ENCODE measurements around the gene TMEM121B. TPM values are rescaled to one million over a fixed set of nuclear protein-coding genes. Genes with fewer than 3 reads are reported as not detected.
A peak's percentile ranks its signal among the peaks of the same experiment; 100 is the strongest.

The TMEM121B gene
- total RNA-seq, 2 experiments from 2014 or later = 0.15 to 0.32 TPM

GRCh38 chr22:17097062-17097461 is 24.1 kb downstream of the TMEM121B start:
- H3K4me1 ChIP-seq (ENCODE audit: insufficient read depth, low read length, poor library complexity, severe bottlenecking) = peaks cover 23% of the 10 kb centered on the region
- no peaks in the 10 kb centered on the region for H3K9me3 ChIP-seq (ENCODE audit: low read length)
- H4K20me1 ChIP-seq (ENCODE audit: insufficient read depth, low read length) = peaks cover 5% of the 10 kb centered on the region
- H3K79me2 ChIP-seq (ENCODE audit: insufficient read depth, low read depth, low read length) = no peaks in the 10 kb centered on the region
- BruUV-seq (replicated peaks) = no TSS peak
- no peak overlapping the region for H2AFZ ChIP-seq (ENCODE audit: low read length)
- intact Hi-C loops (cut with micrococcal nuclease; ENCODE audit: unreplicated experiment) = no loop called here
- no peak overlapping the region for H3K4me3 ChIP-seq (ENCODE audit: low read depth, low read length, poor library complexity, severe bottlenecking)
- DNase-seq (ENCODE audit: low spot score) = no peak
- H3K9me2 ChIP-seq (ENCODE audit: insufficient read depth, low read length) = no peaks in the 10 kb centered on the region
- peaks cover 24% of the 10 kb centered on the region; the same call in 1 of the 2 replicates for H3K36me3 ChIP-seq (ENCODE audit: insufficient read depth, low read length)
- ChIA-PET POLR2A (no interaction called here), CTCF (ENCODE audit: unreplicated experiment) (no interaction called here)
- TF ChIP-seq CTCF (conservative IDR thresholded peaks at IDR 0.05; ENCODE audit: low read length) = no peak
- TF ChIP-seq EZH2phosphoT487 (IDR thresholded peaks at IDR 0.05; ENCODE audit: borderline replicate concordance, low read depth, low read length) = no peak
- H3K27ac ChIP-seq (ENCODE audit: low read depth, low read length, poor library complexity, severe bottlenecking) = no peak overlapping the region
- peak overlapping the region; percentile 15; the same call in 1 of the 2 replicates for H3K4me2 ChIP-seq (ENCODE audit: low read length)

DNA sequence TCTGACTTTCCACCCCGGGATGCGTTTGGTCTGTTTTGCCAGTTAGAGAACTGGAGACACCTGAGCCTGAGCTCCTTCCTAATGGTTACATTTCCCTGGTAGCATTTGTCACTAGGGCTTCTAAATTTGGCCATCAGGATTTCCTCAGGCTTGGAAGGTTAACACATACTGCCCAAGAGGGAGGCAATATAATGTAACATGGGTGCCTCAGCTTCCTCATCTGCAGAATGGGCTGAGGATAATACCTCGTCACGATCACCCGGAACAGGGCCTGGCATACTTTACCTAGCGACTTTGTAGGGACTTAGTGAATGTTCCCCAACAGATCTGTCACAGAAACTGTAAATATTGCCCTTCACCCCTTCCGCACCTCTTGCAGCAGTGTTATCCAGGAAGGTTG is 25.1 kb downstream of the TMEM121B start:
- ChIA-PET POLR2A (interaction anchor here (0.5 to 1.0 kb wide), 3 partner anchors 12 to 123 kb away, joined by 3 read pairs; partner anchors contain the start of gene ADA2), CTCF (ENCODE audit: unreplicated experiment) (interaction anchor here (0.5 kb wide), 1 partner anchor 17 kb away, joined by 3 read pairs; no protein-coding TSS in a partner anchor)
- no peak overlapping the region for H3K27ac ChIP-seq (ENCODE audit: low read depth, low read length, poor library complexity, severe bottlenecking)
- intact Hi-C loops (cut with micrococcal nuclease; ENCODE audit: unreplicated experiment) = no loop called here
- no TSS peak for BruUV-seq (replicated peaks)
- peaks cover 21% of the 10 kb centered on the region; the same call in 1 of the 2 replicates for H3K36me3 ChIP-seq (ENCODE audit: insufficient read depth, low read length)
- no peak for TF ChIP-seq EZH2phosphoT487 (IDR thresholded peaks at IDR 0.05; ENCODE audit: borderline replicate concordance, low read depth, low read length)
- TF ChIP-seq CTCF (conservative IDR thresholded peaks at IDR 0.05; ENCODE audit: low read length) = no peak
- no peaks in the 10 kb centered on the region for H3K9me3 ChIP-seq (ENCODE audit: low read length)
- no peak overlapping the region for H2AFZ ChIP-seq (ENCODE audit: low read length)
- H3K4me3 ChIP-seq (ENCODE audit: low read depth, low read length, poor library complexity, severe bottlenecking) = no peak overlapping the region
- peaks cover 5% of the 10 kb centered on the region for H4K20me1 ChIP-seq (ENCODE audit: insufficient read depth, low read length)
- DNase-seq (ENCODE audit: low spot score) = no peak
- H3K9me2 ChIP-seq (ENCODE audit: insufficient read depth, low read length) = no peaks in the 10 kb centered on the region
- peaks cover 23% of the 10 kb centered on the region for H3K4me1 ChIP-seq (ENCODE audit: insufficient read depth, low read length, poor library complexity, severe bottlenecking)
- no peaks in the 10 kb centered on the region for H3K79me2 ChIP-seq (ENCODE audit: insufficient read depth, low read depth, low read length)
- no peak overlapping the region for H3K4me2 ChIP-seq (ENCODE audit: low read length)

DNA sequence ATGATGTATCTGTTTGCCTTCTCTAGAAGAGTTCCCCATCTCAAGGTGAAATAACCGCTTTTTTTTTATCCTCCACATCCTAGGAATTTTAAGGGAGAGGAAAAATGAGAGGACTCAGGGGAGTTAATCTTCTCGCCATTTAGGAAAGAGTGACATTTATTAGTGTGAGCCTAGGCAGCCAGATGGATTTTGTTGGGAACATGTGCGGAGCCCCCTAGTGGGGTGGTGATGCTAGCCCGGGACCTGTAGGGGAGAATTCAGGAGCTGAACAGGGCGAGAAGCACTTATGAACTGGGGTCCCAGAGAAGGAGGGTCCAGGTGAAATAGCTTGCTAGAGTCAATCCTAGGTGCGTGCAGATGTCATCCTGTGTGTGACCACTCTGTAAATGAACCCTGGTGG is 25.6 kb downstream of the TMEM121B start:
- TF ChIP-seq CTCF (conservative IDR thresholded peaks at IDR 0.05; ENCODE audit: low read length) (peak; percentile 74), EZH2phosphoT487 (IDR thresholded peaks at IDR 0.05; ENCODE audit: borderline replicate concordance, low read depth, low read length) (no peak)
- Histone ChIP-seq H3K27ac (ENCODE audit: low read depth, low read length, poor library complexity, severe bottlenecking) (no peak overlapping the region), H3K9me2 (ENCODE audit: insufficient read depth, low read length) (no peaks in the 10 kb centered on the region), H2AFZ (ENCODE audit: low read length) (no peak overlapping the region), H3K79me2 (ENCODE audit: insufficient read depth, low read depth, low read length) (no peaks in the 10 kb centered on the region), H3K4me1 (ENCODE audit: insufficient read depth, low read length, poor library complexity, severe bottlenecking) (peaks cover 25% of the 10 kb centered on the region), H3K4me2 (ENCODE audit: low read length) (no peak overlapping the region), H3K9me3 (ENCODE audit: low read length) (no peaks in the 10 kb centered on the region), H3K36me3 (ENCODE audit: insufficient read depth, low read length) (peaks cover 21% of the 10 kb centered on the region; the same call in 1 of the 2 replicates), H3K4me3 (ENCODE audit: low read depth, low read length, poor library complexity, severe bottlenecking) (no peak overlapping the region), H4K20me1 (ENCODE audit: insufficient read depth, low read length) (peaks cover 5% of the 10 kb centered on the region)
- intact Hi-C loops (cut with micrococcal nuclease; ENCODE audit: unreplicated experiment) = no loop called here
- no TSS peak for BruUV-seq (replicated peaks)
- POLR2A ChIA-PET = interaction anchor here (0.5 to 1.0 kb wide), 4 partner anchors 12 to 124 kb away, joined by 3 read pairs; partner anchors contain the start of gene ADA2
- CTCF ChIA-PET (ENCODE audit: unreplicated experiment) = interaction anchor here (0.5 kb wide), 1 partner anchor 17 kb away, joined by 3 read pairs; no protein-coding TSS in a partner anchor
- no peak for DNase-seq (ENCODE audit: low spot score)

All from OCI-LY7 (cell line).